AG09319 (cell line): ENCODE measurements around the gene PARD6B.

Experiments
- DNase-seq: peaks from one replicate; pipeline ENCODE4 v3.0.0-alpha.2; 2010; ENCODE audit warnings: low read depth; ENCODE audit errors: extremely low read depth
- TF ChIP-seq, protein P1 (sequence below): IDR thresholded peaks from 2 replicates; pipeline ENCODE4 v1.5.1; 2011; ENCODE audit warnings: low read depth, mild to moderate bottlenecking, inconsistent platforms, low read length, moderate library complexity

Gene PARD6B, protein sequence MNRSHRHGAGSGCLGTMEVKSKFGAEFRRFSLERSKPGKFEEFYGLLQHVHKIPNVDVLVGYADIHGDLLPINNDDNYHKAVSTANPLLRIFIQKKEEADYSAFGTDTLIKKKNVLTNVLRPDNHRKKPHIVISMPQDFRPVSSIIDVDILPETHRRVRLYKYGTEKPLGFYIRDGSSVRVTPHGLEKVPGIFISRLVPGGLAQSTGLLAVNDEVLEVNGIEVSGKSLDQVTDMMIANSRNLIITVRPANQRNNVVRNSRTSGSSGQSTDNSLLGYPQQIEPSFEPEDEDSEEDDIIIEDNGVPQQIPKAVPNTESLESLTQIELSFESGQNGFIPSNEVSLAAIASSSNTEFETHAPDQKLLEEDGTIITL

DNA sequence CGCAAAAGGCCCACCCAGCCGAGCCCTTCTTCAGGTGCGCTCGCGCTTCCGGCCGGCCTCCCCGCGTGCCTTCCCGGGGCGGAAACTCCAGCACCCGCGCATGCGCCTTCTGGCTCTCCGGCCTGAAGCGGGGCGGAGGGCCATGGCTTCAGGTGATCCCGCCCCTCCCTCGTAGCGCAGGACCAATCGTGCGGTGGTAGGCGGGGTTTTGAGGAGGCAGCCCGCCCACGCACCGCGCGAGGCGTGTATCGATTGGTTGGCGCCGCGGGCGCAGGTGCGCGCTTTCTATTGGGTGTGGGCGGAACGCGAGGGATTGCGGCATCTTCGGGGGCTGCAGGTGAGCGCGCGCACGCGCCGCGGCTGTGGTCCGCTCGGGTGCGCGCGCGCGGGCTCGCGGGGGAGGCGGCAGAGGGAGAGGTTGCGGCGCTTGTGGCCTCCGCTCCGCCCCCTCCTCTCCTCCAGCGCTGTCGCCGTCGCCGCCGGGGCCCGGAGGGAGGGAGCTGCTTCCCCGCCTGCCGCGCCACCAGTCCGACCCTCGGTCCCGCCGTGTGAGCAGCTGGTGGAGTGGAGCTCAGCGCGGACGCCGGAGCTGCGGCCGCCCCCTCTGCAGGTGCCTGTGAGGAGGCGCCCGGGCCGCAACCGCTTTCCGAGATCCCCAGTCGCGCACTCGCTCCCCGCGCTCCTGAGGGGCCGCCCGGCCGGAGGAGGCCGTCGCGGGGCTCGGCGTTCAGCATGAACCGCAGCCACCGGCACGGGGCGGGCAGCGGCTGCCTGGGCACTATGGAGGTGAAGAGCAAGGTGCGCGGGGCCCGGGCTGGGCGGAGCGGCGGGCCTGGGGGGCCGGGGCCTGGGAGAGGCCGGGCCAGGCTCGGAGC, at the start of gene PARD6B:
Gene PARD6B (plus strand): TSS at position 526 of the 875 bp plus-strand sequence. CDS start 207 bp downstream, at position 733.
- TF ChIP-seq, protein P1, sequence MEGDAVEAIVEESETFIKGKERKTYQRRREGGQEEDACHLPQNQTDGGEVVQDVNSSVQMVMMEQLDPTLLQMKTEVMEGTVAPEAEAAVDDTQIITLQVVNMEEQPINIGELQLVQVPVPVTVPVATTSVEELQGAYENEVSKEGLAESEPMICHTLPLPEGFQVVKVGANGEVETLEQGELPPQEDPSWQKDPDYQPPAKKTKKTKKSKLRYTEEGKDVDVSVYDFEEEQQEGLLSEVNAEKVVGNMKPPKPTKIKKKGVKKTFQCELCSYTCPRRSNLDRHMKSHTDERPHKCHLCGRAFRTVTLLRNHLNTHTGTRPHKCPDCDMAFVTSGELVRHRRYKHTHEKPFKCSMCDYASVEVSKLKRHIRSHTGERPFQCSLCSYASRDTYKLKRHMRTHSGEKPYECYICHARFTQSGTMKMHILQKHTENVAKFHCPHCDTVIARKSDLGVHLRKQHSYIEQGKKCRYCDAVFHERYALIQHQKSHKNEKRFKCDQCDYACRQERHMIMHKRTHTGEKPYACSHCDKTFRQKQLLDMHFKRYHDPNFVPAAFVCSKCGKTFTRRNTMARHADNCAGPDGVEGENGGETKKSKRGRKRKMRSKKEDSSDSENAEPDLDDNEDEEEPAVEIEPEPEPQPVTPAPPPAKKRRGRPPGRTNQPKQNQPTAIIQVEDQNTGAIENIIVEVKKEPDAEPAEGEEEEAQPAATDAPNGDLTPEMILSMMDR = no peak
- DNase-seq = peak; percentile 75

DNA sequence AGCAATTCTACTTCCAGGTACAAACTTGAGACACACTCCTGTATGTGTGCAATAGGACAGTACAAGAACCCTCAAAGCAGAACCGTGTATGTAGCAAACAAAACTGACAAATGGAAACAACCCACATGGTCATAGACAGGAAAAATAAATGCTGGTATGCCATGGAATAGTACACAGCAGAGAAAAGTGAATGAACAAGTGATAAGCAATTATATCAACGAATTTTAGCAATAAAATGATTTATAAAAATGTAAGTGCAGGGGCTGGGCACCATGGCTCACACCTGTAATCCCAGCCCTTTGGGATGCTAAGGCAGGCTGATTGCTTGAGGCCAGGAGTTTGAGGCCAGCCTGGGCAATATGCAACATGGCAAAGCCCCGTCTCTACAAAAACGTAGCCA, 49.3 kb upstream of the PARD6B start:
- TF ChIP-seq, protein P1 = no peak

DNA sequence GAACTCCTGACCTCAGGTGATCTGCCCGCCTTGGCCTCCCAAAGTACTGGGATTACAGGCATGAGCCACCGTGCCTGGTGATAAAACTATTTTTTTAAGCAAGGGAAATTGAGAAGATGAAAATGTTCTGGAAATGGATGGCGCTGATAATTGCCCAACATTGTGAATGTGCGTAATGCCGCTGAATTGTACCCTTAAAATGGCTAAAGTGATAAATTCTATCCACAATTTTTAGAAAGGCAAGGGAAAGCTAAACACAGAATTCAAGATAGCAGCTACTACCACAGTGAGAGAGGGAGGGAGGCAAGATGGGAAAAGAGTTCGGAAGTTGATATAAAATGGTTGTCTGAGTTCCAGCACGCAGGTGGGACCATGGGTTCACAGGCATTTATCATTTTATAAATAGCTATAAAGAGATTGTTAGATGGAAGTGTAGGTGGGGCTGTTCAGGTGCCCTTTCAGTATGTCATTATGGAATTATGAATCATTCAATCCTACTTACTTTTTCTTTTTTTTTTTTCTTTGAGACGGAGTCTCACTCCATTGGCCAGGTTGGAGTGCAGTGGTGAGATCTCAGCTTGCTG, 48.3 kb upstream of the PARD6B start:
- DNase-seq = no peak
- TF ChIP-seq, protein P1 = no peak

More for the DNA sequence above, 49.3 kb upstream of the PARD6B start:
- DNase-seq = no peak

DNA sequence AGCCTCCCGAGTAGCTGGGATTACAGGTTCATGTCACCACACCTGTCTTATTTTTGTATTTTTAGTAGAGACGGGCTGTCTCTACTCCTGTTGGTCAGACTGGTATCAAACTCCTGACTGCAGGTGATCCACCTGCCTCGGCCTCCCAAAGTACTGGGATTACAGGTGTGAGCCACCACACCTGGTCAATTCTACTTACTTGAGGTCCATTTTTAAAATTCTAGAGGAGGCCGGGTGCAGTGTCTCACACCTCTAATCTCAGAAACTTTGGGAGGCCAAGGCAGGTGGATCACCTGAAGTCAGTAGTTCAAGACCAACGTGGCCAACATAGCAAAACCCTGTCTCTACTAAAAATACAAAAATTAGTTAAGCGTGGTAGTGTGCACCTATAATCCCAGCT, 47.8 kb upstream of the PARD6B start:
- no peak for DNase-seq
- TF ChIP-seq, protein P1 = no peak

DNA sequence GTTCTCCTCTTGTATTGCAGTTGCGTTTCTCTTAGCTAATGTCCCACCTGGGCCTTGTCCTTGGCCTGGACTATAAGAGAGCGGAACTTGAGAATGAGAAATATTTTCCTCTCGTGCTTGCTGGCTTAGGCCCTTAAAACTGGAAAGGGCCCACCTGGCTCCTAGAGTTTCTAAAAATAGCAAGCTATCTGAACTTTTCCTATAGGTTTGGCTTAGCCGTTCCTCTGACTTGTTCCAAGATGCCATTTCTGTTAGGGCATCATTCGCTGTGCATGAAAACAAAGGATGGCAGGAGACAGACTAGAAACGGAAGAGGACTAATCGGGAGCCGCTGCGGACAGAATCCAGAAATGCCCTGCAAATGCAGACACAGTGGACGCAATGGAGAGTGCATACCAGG, 44.6 kb upstream of the PARD6B start:
- TF ChIP-seq, protein P1 = no peak
- DNase-seq = no peak

DNA sequence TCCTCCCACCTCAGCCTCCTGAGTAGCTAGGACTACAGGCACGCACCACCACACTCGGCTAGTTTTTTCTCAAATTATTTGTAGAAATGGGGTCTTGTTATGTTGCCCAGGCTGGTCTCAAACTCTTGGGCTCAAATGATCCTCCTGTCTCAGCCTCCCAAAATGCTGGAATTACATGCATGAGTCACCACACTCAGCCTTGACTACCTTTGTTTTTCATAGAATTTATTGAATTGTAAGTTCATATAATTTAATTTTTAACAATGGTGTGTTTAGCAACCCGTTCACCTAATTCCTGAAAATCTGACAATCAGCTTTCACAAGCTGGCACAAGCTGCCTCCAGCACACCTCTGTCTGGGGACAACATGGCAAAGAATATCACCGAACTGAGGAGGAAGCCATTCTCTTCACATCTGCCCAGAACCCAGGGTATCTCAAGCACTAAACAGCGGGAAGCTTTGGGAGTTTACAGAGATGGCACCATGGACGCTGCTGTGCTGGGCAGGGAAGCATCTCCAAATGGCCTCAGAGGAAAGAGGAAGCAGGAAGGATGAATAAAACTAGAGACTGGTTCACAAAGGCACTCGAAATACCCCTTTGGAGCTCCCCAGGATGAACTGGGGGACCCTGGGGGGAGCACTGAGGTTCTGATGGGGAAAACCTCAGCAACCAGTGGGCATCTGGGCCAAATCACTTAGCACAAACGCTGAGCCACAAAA, 43.0 kb upstream of the PARD6B start:
- DNase-seq = no peak
- TF ChIP-seq, protein P1 = no peak
